ENCODE measurements around the gene PLAAT3. TPM values are rescaled to one million over a fixed set of nuclear protein-coding genes. Genes with fewer than 3 reads are reported as not detected.

PLAAT3 gene
- total RNA-seq, 1 donor from 2014 or later, result 15.5 TPM

GRCh38 chr11:63567044-63567840 lies 47.0 kb downstream of the PLAAT3 start:
- H3K4me2 ChIP-seq (ENCODE audit: low read length), result peak overlapping the region; percentile 61
- H3K4me1 ChIP-seq (ENCODE audit: insufficient read depth, low read length), result peaks cover 13% of the 10 kb centered on the region
- no peaks in the 10 kb centered on the region for H3K27me3 ChIP-seq (ENCODE audit: insufficient read depth, low read length)
- Mint-ChIP-seq H3K27ac (ENCODE audit: unreplicated experiment) (peak overlapping the region; percentile 59), H3K27me3 (ENCODE audit: low read depth, unreplicated experiment) (no peaks in the 10 kb centered on the region), H3K9me3 (ENCODE audit: unreplicated experiment) (no peaks in the 10 kb centered on the region), H3K4me1 (ENCODE audit: low read depth, unreplicated experiment) (peaks cover 14% of the 10 kb centered on the region), H3K36me3 (ENCODE audit: low read depth, unreplicated experiment) (no peaks in the 10 kb centered on the region), H3K4me3 (ENCODE audit: unreplicated experiment) (no peak overlapping the region)
- no peak for FAIRE-seq
- H3K27ac ChIP-seq (ENCODE audit: low read depth, low read length), result peak overlapping the region; percentile 47
- H3K36me3 ChIP-seq (ENCODE audit: insufficient read depth, low read length), result no peaks in the 10 kb centered on the region
- DNase-seq (ENCODE audit: low read depth), result peak; percentile 93
- H3K9ac ChIP-seq (ENCODE audit: low read length), result peak overlapping the region; percentile 3
- no peaks in the 10 kb centered on the region for H3K79me2 ChIP-seq (ENCODE audit: insufficient read depth, low read length)
- TF ChIP-seq CTCF (IDR thresholded peaks at IDR 0.05; ENCODE audit: insufficient read depth, low read depth, low read length) (no peak), EZH2 (IDR thresholded peaks at IDR 0.05; ENCODE audit: insufficient read depth, low read length) (no peak)
- H4K20me1 ChIP-seq (ENCODE audit: insufficient read depth, low read length), result no peaks in the 10 kb centered on the region
- no peak overlapping the region for H2AFZ ChIP-seq (ENCODE audit: low read depth, low read length)
- no peak overlapping the region for H3K4me3 ChIP-seq (ENCODE audit: insufficient read depth, low read depth, low read length)
- H3K9me3 ChIP-seq (ENCODE audit: insufficient read depth, low read depth, low read length), result no peaks in the 10 kb centered on the region

GRCh38 chr11:63564784-63565350 lies 49.4 kb downstream of the PLAAT3 start:
- Mint-ChIP-seq H3K36me3 (ENCODE audit: low read depth, unreplicated experiment) (no peaks in the 10 kb centered on the region), H3K4me3 (ENCODE audit: unreplicated experiment) (no peak overlapping the region), H3K4me1 (ENCODE audit: low read depth, unreplicated experiment) (peaks cover 14% of the 10 kb centered on the region), H3K27me3 (ENCODE audit: low read depth, unreplicated experiment) (peaks cover 7% of the 10 kb centered on the region), H3K27ac (ENCODE audit: unreplicated experiment) (no peak overlapping the region), H3K9me3 (ENCODE audit: unreplicated experiment) (no peaks in the 10 kb centered on the region)
- no peaks in the 10 kb centered on the region for H4K20me1 ChIP-seq (ENCODE audit: insufficient read depth, low read length)
- H3K4me3 ChIP-seq (ENCODE audit: insufficient read depth, low read depth, low read length), result no peak overlapping the region
- no peaks in the 10 kb centered on the region for H3K79me2 ChIP-seq (ENCODE audit: insufficient read depth, low read length)
- no peak for TF ChIP-seq CTCF (IDR thresholded peaks at IDR 0.05; ENCODE audit: insufficient read depth, low read depth, low read length)
- TF ChIP-seq EZH2 (IDR thresholded peaks at IDR 0.05; ENCODE audit: insufficient read depth, low read length), result no peak
- peaks cover 13% of the 10 kb centered on the region for H3K4me1 ChIP-seq (ENCODE audit: insufficient read depth, low read length)
- no peak for FAIRE-seq
- no peaks in the 10 kb centered on the region for H3K9me3 ChIP-seq (ENCODE audit: insufficient read depth, low read depth, low read length)
- H2AFZ ChIP-seq (ENCODE audit: low read depth, low read length), result no peak overlapping the region
- no peak overlapping the region for H3K9ac ChIP-seq (ENCODE audit: low read length)
- no peak for DNase-seq (ENCODE audit: low read depth)
- H3K27me3 ChIP-seq (ENCODE audit: insufficient read depth, low read length), result peaks cover 3% of the 10 kb centered on the region
- H3K4me2 ChIP-seq (ENCODE audit: low read length), result no peak overlapping the region
- no peaks in the 10 kb centered on the region for H3K36me3 ChIP-seq (ENCODE audit: insufficient read depth, low read length)
- no peak overlapping the region for H3K27ac ChIP-seq (ENCODE audit: low read depth, low read length)
